PC-3 (cell line): ENCODE results near the gene OR52K2.

Source experiments
- EZH2 ChIP-seq: fragments of 300-600 bp; sonication (generic); IDR thresholded peaks from one replicate; pipeline ENCODE4 v1.6.1; 2017; ENCODE audit warnings: antibody characterized with exemption, mild to moderate bottlenecking, low read length; ENCODE audit not compliant: unreplicated experiment
- TF ChIP-seq, protein P1 (sequence below): fragments of 300-600 bp; sonication (generic); conservative IDR thresholded peaks from 2 replicates; pipeline ENCODE4 v1.5.1; 2017; ENCODE audit warnings: antibody characterized with exemption, low read depth, mild to moderate bottlenecking, low read length

- TF ChIP-seq, protein P1, sequence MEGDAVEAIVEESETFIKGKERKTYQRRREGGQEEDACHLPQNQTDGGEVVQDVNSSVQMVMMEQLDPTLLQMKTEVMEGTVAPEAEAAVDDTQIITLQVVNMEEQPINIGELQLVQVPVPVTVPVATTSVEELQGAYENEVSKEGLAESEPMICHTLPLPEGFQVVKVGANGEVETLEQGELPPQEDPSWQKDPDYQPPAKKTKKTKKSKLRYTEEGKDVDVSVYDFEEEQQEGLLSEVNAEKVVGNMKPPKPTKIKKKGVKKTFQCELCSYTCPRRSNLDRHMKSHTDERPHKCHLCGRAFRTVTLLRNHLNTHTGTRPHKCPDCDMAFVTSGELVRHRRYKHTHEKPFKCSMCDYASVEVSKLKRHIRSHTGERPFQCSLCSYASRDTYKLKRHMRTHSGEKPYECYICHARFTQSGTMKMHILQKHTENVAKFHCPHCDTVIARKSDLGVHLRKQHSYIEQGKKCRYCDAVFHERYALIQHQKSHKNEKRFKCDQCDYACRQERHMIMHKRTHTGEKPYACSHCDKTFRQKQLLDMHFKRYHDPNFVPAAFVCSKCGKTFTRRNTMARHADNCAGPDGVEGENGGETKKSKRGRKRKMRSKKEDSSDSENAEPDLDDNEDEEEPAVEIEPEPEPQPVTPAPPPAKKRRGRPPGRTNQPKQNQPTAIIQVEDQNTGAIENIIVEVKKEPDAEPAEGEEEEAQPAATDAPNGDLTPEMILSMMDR: no peak
- no peak for TF ChIP-seq EZH2
Measured at GRCh38 chr11:4482445-4482844, 33.4 kb downstream of the OR52K2 start, which contains the start of gene OR52K1.
